SU-DHL-6 (cell line): Measurements from ENCODE around the gene FCHSD2.

Experiments
- H2AFZ ChIP-seq: fragments of 200-600 bp; sonication (generic); 2 replicates; pipeline ENCODE4 v1.6.1; 2014; ENCODE audit warnings: low read depth, mild to moderate bottlenecking, moderate library complexity, mixed read lengths, antibody characterized with exemption, low read length; ENCODE audit not compliant: severe bottlenecking
- H3F3A ChIP-seq: fragments of 200-600 bp; shearing (Covaris generic); 2 replicates; pipeline ENCODE4 v1.6.0; 2016; ENCODE audit warnings: antibody characterized with exemption, mild to moderate bottlenecking; ENCODE audit not compliant: insufficient read depth
- H3K27ac ChIP-seq: fragments of 200-600 bp; sonication (generic); 2 replicates; pipeline ENCODE4 v1.5.1; 2016; ENCODE audit warnings: low read depth, mild to moderate bottlenecking, low read length, moderate library complexity, mixed read lengths
- H3K27me3 ChIP-seq: fragments of 200-600 bp; sonication (generic), shearing (Covaris generic); 2 replicates; pipeline ENCODE4 v1.6.0; 2014; ENCODE audit warnings: mild to moderate bottlenecking, low read length
- H3K36me3 ChIP-seq: fragments of 200-600 bp; sonication (generic); 2 replicates; pipeline ENCODE4 v1.6.1; 2014; ENCODE audit warnings: mild to moderate bottlenecking, low read length, mixed read lengths
- H3K4me2 ChIP-seq: fragments of 300-600, 200-600 bp; shearing (Covaris generic), sonication (generic); 2 replicates; pipeline ENCODE4 v1.6.0; 2014; ENCODE audit warnings: low read length, low read depth, mild to moderate bottlenecking; ENCODE audit not compliant: poor library complexity, severe bottlenecking
- H3K4me3 ChIP-seq: fragments of 200-600 bp; sonication (generic); 2 replicates; pipeline ENCODE4 v1.5.1; 2014; ENCODE audit warnings: antibody characterized with exemption, low read length, mild to moderate bottlenecking, mixed read lengths; ENCODE audit not compliant: insufficient read depth, poor library complexity, severe bottlenecking
- H3K79me2 ChIP-seq: fragments of 200-600 bp; sonication (generic); 2 replicates; pipeline ENCODE4 v1.6.1; 2014; ENCODE audit warnings: mild to moderate bottlenecking, low read length, moderate library complexity; ENCODE audit not compliant: insufficient read depth
- H3K9ac ChIP-seq: fragments of 200-600 bp; sonication (generic); 2 replicates; pipeline ENCODE4 v1.7.0; 2014; ENCODE audit warnings: mild to moderate bottlenecking, low read length
- H3K9me2 ChIP-seq: fragments of 200-600 bp; sonication (generic); replicated peaks from 2 replicates; pipeline ENCODE4 v1.6.1; 2014; ENCODE audit warnings: low read length; ENCODE audit not compliant: insufficient read depth
- H3K9me3 ChIP-seq: fragments of 200-600 bp; sonication (generic); 2 replicates; pipeline ENCODE4 v1.6.1; 2014; ENCODE audit warnings: low read length, mixed read lengths; ENCODE audit not compliant: insufficient read depth
- H4K20me1 ChIP-seq: fragments of 200-600 bp; sonication (generic); 2 replicates; pipeline ENCODE4 v1.6.1; 2014; ENCODE audit warnings: low read depth, mild to moderate bottlenecking, antibody characterized with exemption, low read length, moderate library complexity, mixed read lengths
- CTCF ChIP-seq: fragments of 200-600 bp; sonication (generic); IDR thresholded peaks from one replicate; pipeline ENCODE4 v1.5.1; 2017; ENCODE audit warnings: antibody characterized with exemption, mild to moderate bottlenecking, low read length, moderate library complexity; ENCODE audit not compliant: insufficient read depth, poor library complexity, severe bottlenecking
- EZH2phosphoT487 ChIP-seq: fragments of 200-600 bp; sonication (generic), shearing (Covaris generic); conservative IDR thresholded peaks from 2 replicates; pipeline ENCODE4 v1.6.1; 2018; ENCODE audit warnings: mild to moderate bottlenecking, antibody characterized with exemption, low read length, moderate library complexity, mixed read lengths

FCHSD2 gene

GRCh38 chr11:72824020-72824419 is 318.1 kb downstream of the FCHSD2 start:
- Histone ChIP-seq H3K4me2 (no peak overlapping the region), H3K36me3 (no peaks in the 10 kb centered on the region), H2AFZ (no peak overlapping the region), H3K9ac (no peak overlapping the region), H3K9me3 (no peaks in the 10 kb centered on the region), H3K27me3 (no peaks in the 10 kb centered on the region), H3K4me3 (no peak overlapping the region), H3K27ac (peak overlapping the region; percentile 86), H3F3A (peaks cover 34% of the 10 kb centered on the region), H3K79me2 (no peaks in the 10 kb centered on the region), H4K20me1 (no peaks in the 10 kb centered on the region), H3K9me2 (no peaks in the 10 kb centered on the region)
- TF ChIP-seq EZH2phosphoT487 (no peak), CTCF (no peak)

GRCh38 chr11:72823105-72823804 is 318.9 kb downstream of the FCHSD2 start:
- Histone ChIP-seq H3K4me2 (peak overlapping the region; percentile 75), H3K27me3 (no peaks in the 10 kb centered on the region)

GRCh38 chr11:72821920-72822799 is 320.0 kb downstream of the FCHSD2 start:
- no peaks in the 10 kb centered on the region for H3K9me3 ChIP-seq
- H3K79me2 ChIP-seq, result no peaks in the 10 kb centered on the region
- H2AFZ ChIP-seq, result peak overlapping the region; percentile 69
- H3K27ac ChIP-seq, result peak overlapping the region; percentile 86
- H3K9me2 ChIP-seq, result no peaks in the 10 kb centered on the region
- peak overlapping the region; percentile 48 for H3K4me3 ChIP-seq
- no peaks in the 10 kb centered on the region for H3K27me3 ChIP-seq
- H3K9ac ChIP-seq, result peak overlapping the region; percentile 65
- H3K4me2 ChIP-seq, result peak overlapping the region; percentile 75
- TF ChIP-seq EZH2phosphoT487 (no peak), CTCF (no peak)
- H3K36me3 ChIP-seq, result no peaks in the 10 kb centered on the region
- peaks cover 34% of the 10 kb centered on the region for H3F3A ChIP-seq
- H4K20me1 ChIP-seq, result no peaks in the 10 kb centered on the region

More at GRCh38 chr11:72823105-72823804, 318.9 kb downstream of the FCHSD2 start:
- H3K9ac ChIP-seq, result peak overlapping the region; percentile 65
- no peak overlapping the region for H2AFZ ChIP-seq
- no peaks in the 10 kb centered on the region for H4K20me1 ChIP-seq
- H3K9me3 ChIP-seq, result no peaks in the 10 kb centered on the region
- no peak for TF ChIP-seq CTCF
- no peak for TF ChIP-seq EZH2phosphoT487
- H3K9me2 ChIP-seq, result no peaks in the 10 kb centered on the region
- H3F3A ChIP-seq, result peaks cover 34% of the 10 kb centered on the region
- H3K4me3 ChIP-seq, result peak overlapping the region; percentile 47
- no peaks in the 10 kb centered on the region for H3K79me2 ChIP-seq
- H3K36me3 ChIP-seq, result no peaks in the 10 kb centered on the region
- peak overlapping the region; percentile 86 for H3K27ac ChIP-seq
